GM12878 (cell line): Measurements from ENCODE around the gene RBM19. TPM values are rescaled to one million over a fixed set of nuclear protein-coding genes. Genes with fewer than 3 reads are reported as not detected.

Source experiments
- ATAC-seq: fragments of 200-7000 bp; cut with Tn5 transposase; 3 replicates; pipeline ENCODE4 v1.9.1; 2020; ENCODE audit warnings: mild to moderate bottlenecking, moderate library complexity
- BruUV-seq: library from RNA; stranded (reverse); fragments of 400-500 nt; replicated peaks from 2 replicates; lab custom pipeline; 2021; lab: Mats Ljungman, UMichigan
- CTCF ChIA-PET: fragments of 300-600 bp; sonication (Branson Sonifier 250); formaldehyde crosslinking; extraction: SDS; loops from one replicate; lab custom pipeline; 2021; ENCODE audit warnings: inconsistent platforms; lab: Yijun Ruan, JAX
- POLR2A ChIA-PET: fragments of 350-600 bp; formaldehyde crosslinking; extraction: SDS; loops from one replicate; lab custom pipeline; 2021; ENCODE audit warnings: inconsistent platforms; lab: Charles Lee
- RAD21 ChIA-PET: fragments of 300-600 bp; sonication (Branson Sonifier 250); formaldehyde crosslinking; loops from one replicate; lab custom pipeline; 2023; ENCODE audit warnings: antibody characterized with exemption; ENCODE audit not compliant: unreplicated experiment; lab: Charles Lee
- SMC1A ChIA-PET: fragments of 300-600 bp; sonication (Branson Sonifier 250); formaldehyde crosslinking; loops from one replicate; lab custom pipeline; 2023; ENCODE audit not compliant: unreplicated experiment, uncharacterized antibody; lab: Charles Lee
- DNase-seq: peaks from one replicate; pipeline ENCODE4 v3.0.0-alpha.2; 2011; ENCODE audit warnings: low read depth, low spot score
- FAIRE-seq: peaks from 3 replicates; lab custom pipeline; 2011; peaks lifted over from hg19 to GRCh38; lab: Jason Lieb, UNC
- H2AFZ ChIP-seq: 2 replicates; pipeline ENCODE4 v1.6.0; 2011; ENCODE audit warnings: low read depth, low read length, control low read depth; ENCODE audit not compliant: control insufficient read depth
- H3K27ac ChIP-seq: 2 replicates; pipeline ENCODE4 v1.5.1; 2011; ENCODE audit warnings: control low read depth; ENCODE audit not compliant: control insufficient read depth, insufficient read depth
- H3K27me3 ChIP-seq, 2 experiments: replicated peaks in 1 of 2; 2 replicates each; pipeline versions ENCODE4 v1.6.0 to v1.6.1; 2011; ENCODE audit warnings: low read length in 1 of 2; ENCODE audit not compliant: control insufficient read depth in 2 of 2, insufficient read depth in 2 of 2
- H3K36me3 ChIP-seq, 2 experiments: 2 replicates each; pipeline ENCODE4 v1.5.1; 2011; ENCODE audit warnings: low read length in 1 of 2; ENCODE audit not compliant: control insufficient read depth in 2 of 2, insufficient read depth in 2 of 2
- H3K4me1 ChIP-seq: 2 replicates; pipeline ENCODE4 v1.6.1; 2011; ENCODE audit warnings: mild to moderate bottlenecking, low read length, moderate library complexity, mixed read lengths; ENCODE audit not compliant: control insufficient read depth, insufficient read depth
- H3K4me2 ChIP-seq: 2 replicates; pipeline ENCODE4 v1.6.0; 2011; ENCODE audit warnings: control low read depth; ENCODE audit not compliant: control insufficient read depth, insufficient read depth
- H3K4me3 ChIP-seq: fragments of 200-600 bp; sonication (generic); 2 replicates; pipeline ENCODE4 v1.5.1; 2016
- H3K79me2 ChIP-seq: 2 replicates; pipeline ENCODE4 v1.6.0; 2011; ENCODE audit warnings: low read length; ENCODE audit not compliant: control insufficient read depth, insufficient read depth
- H3K9ac ChIP-seq: 2 replicates; pipeline ENCODE4 v1.8.0; 2011; ENCODE audit warnings: low read length, control low read depth, mixed read lengths; ENCODE audit not compliant: control insufficient read depth, insufficient read depth
- H3K9me3 ChIP-seq: replicated peaks from 3 replicates; pipeline ENCODE4 v1.5.1; 2011; ENCODE audit warnings: mild to moderate bottlenecking, low read length; ENCODE audit not compliant: control insufficient read depth, insufficient read depth
- H4K20me1 ChIP-seq: 2 replicates; pipeline ENCODE4 v1.6.0; 2011; ENCODE audit not compliant: control insufficient read depth, insufficient read depth
- CHD4 ChIP-seq: fragments of 200-600 bp; sonication (generic); IDR thresholded peaks from 2 replicates; pipeline ENCODE4 v1.6.1; 2016; ENCODE audit warnings: mild to moderate bottlenecking
- FOS ChIP-seq: IDR thresholded peaks from 3 replicates; pipeline ENCODE4 v1.6.1; 2011; ENCODE audit warnings: borderline replicate concordance; ENCODE audit not compliant: insufficient read length; ENCODE audit errors: extremely low read depth
- SPI1 ChIP-seq: IDR thresholded peaks from 2 replicates; pipeline ENCODE4 v1.6.1; 2011; ENCODE audit warnings: low read depth, mild to moderate bottlenecking, low read length, moderate library complexity, borderline replicate concordance; ENCODE audit not compliant: insufficient read depth
- USF2 ChIP-seq: IDR thresholded peaks from 2 replicates; pipeline ENCODE4 v1.6.1; 2011; ENCODE audit warnings: low read depth, low read length, improper control_type of control experiment, borderline replicate concordance
- ZNF24 ChIP-seq: fragments of 450-650 bp; IDR thresholded peaks from 2 replicates; pipeline ENCODE4 v1.6.1; 2017; ENCODE audit warnings: antibody characterized with exemption, mild to moderate bottlenecking
- WGBS: methylation state at CpG from one replicate; pipeline ENCODE4 v1.1.6; 2016; ENCODE audit warnings: low lambda C conversion rate; ENCODE audit not compliant: insufficient replicate concordance, insufficient coverage; ENCODE audit errors: missing lambda C conversion rate; 5-methylcytosine and 5-hydroxymethylcytosine counted together
- in situ Hi-C: fragments of 300-500 bp; cut with MboI; formaldehyde crosslinking; loops from 9 replicates; pipeline ENCODE4 v1.14.3; 2018; ENCODE audit warnings: mixed read lengths
- intact Hi-C: fragments of 100-400 bp; cut with micrococcal nuclease; formaldehyde crosslinking; loops from one replicate; pipeline ENCODE4 v1.14.2; 2022; ENCODE audit not compliant: unreplicated experiment
- polyA plus RNA-seq, 11 experiments: library from polyadenylated mRNA; depleted of rRNA in 4 of 11; unstranded in 6 of 11; stranded (reverse) in 5 of 11; fragments of >200 nt; fragmentation: Nextera tagmentation in 4 of 11; fragmentation: Illumina TruSeq in 1 of 11; extraction: Ambion mirVana in 4 of 11; extraction: Trizol in 1 of 11; gene quantifications; 1 replicate in 1 of 11; 2 replicates in 10 of 11; pipeline versions ENCODE4 v1.2.1 to v1.2.3, GENCODE V29; 2011 to 2016; ENCODE audit warnings: inconsistent platforms in 2 of 11, missing spikeins in 2 of 11, low read depth in 1 of 11
- total RNA-seq, 4 experiments: library from RNA; depleted of rRNA in 3 of 4; stranded (reverse); fragments of >200 nt in 3 of 4; fragmentation: Illumina TruSeq in 1 of 4; extraction: Trizol in 1 of 4; gene quantifications; 2 replicates each; pipeline versions ENCODE4 v1.2.1 to v1.2.3, GENCODE V29; 2013 to 2021
- TF ChIP-seq, protein P1 (sequence below): fragments of 450-650 bp; formaldehyde crosslinking; IDR thresholded peaks from 2 replicates; pipeline ENCODE4 v1.4.0; 2022; ENCODE audit warnings: mild to moderate bottlenecking, moderate library complexity

RBM19 gene
- total and polyA plus RNA-seq, 10 of the 15 experiments (the other 5 are each of a cell fraction or from before 2014, with no cell fraction given): 4.2 to 42.9 (median 28.4) TPM

GRCh38 chr12:113777751-113778150 lies 188.4 kb downstream of the RBM19 start:
- ChIA-PET POLR2A (no interaction called here), SMC1A (no interaction called here), CTCF (no interaction called here), RAD21 (no interaction called here)
- WGBS: 3% methylated on average over 2 of the region's 2 CpGs
- Histone ChIP-seq H4K20me1 (no peaks in the 10 kb centered on the region), H3K9me3 (no peaks in the 10 kb centered on the region), H3K4me1 (no peaks in the 10 kb centered on the region), H2AFZ (no peak overlapping the region), H3K36me3 (no peaks in the 10 kb centered on the region), H3K4me2 (no peak overlapping the region), H3K9ac (no peak overlapping the region), H3K79me2 (no peaks in the 10 kb centered on the region), H3K4me3 (no peak overlapping the region), H3K27ac (no peak overlapping the region), H3K27me3 (no peaks in the 10 kb centered on the region)
- FAIRE-seq: no peak
- TF ChIP-seq SPI1 (no peak), ZNF24 (0 out of 2 replicates have a peak, but pooled peaks have one; percentile 24)
- in situ Hi-C loops (no loop called here), intact Hi-C loops (no loop called here)
- no peak for DNase-seq
- ATAC-seq: no peak
- BruUV-seq: no TSS peak

- Histone ChIP-seq H2AFZ (no peak overlapping the region), H3K4me3 (no peak overlapping the region), H3K9me3 (no peaks in the 10 kb centered on the region), H3K36me3 (no peaks in the 10 kb centered on the region), H4K20me1 (no peaks in the 10 kb centered on the region), H3K9ac (no peak overlapping the region), H3K4me2 (no peak overlapping the region), H3K4me1 (no peaks in the 10 kb centered on the region), H3K27ac (no peak overlapping the region), H3K79me2 (no peaks in the 10 kb centered on the region), H3K27me3 (no peaks in the 10 kb centered on the region)
- in situ Hi-C loops: no loop called here
- POLR2A ChIA-PET: no interaction called here
- 63% methylated on average over 7 of the region's 7 CpGs for WGBS
- CTCF ChIA-PET: no interaction called here
- no peak for DNase-seq
- SMC1A ChIA-PET: no interaction called here
- no peak for FAIRE-seq
- RAD21 ChIA-PET: no interaction called here
- BruUV-seq: no TSS peak
- ATAC-seq: no peak
- intact Hi-C loops: no loop called here
- TF ChIP-seq CHD4: no peak
- TF ChIP-seq, protein P1, sequence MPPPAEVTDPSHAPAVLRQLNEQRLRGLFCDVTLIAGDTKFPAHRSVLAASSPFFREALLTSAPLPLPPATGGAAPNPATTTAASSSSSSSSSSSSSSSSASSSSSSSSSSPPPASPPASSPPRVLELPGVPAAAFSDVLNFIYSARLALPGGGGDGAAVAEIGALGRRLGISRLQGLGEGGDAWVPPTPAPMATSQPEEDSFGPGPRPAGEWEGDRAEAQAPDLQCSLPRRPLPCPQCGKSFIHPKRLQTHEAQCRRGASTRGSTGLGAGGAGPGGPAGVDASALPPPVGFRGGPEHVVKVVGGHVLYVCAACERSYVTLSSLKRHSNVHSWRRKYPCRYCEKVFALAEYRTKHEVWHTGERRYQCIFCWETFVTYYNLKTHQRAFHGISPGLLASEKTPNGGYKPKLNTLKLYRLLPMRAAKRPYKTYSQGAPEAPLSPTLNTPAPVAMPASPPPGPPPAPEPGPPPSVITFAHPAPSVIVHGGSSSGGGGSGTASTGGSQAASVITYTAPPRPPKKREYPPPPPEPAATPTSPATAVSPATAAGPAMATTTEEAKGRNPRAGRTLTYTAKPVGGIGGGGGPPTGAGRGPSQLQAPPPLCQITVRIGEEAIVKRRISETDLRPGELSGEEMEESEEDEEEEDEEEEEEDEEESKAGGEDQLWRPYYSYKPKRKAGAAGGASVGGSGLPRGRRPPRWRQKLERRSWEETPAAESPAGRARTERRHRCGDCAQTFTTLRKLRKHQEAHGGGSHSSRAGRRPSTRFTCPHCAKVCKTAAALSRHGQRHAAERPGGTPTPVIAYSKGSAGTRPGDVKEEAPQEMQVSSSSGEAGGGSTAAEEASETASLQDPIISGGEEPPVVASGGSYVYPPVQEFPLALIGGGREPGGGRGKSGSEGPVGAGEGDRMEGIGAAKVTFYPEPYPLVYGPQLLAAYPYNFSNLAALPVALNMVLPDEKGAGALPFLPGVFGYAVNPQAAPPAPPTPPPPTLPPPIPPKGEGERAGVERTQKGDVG (CRISPR knock-in tag): no peak
- no peak for TF ChIP-seq FOS
- TF ChIP-seq USF2: no peak
These were observed 189.6 kb downstream of the RBM19 start for GRCh38 chr12:113776536-113776935.
